GM10847 (cell line): ENCODE measurements around the gene NIP7.

ENCODE experiments used
- POLR2A ChIP-seq: IDR thresholded peaks from 2 replicates; pipeline ENCODE4 v1.6.1; 2011; ENCODE audit not compliant: insufficient read length; ENCODE audit errors: extremely low read depth

Gene NIP7

GRCh38 chr16:69327585-69328310 is 11.8 kb upstream of the NIP7 start:
- TF ChIP-seq POLR2A, result no peak

- TF ChIP-seq POLR2A, result no peak
These were observed 10.7 kb upstream of the NIP7 start for GRCh38 chr16:69328854-69329316.

- TF ChIP-seq POLR2A, result no peak
These were observed 9.9 kb upstream of the NIP7 start for GRCh38 chr16:69329369-69330285.

- peak; percentile 84 for TF ChIP-seq POLR2A
These were observed 9.1 kb upstream of the NIP7 start, which contains the start of gene PDF for GRCh38 chr16:69330286-69331109. PDF (minus strand) TSS chr16:69330588; CDS start chr16:69330570, 18 bp downstream.

- no peak for TF ChIP-seq POLR2A
These were observed 4.9 kb upstream of the NIP7 start for GRCh38 chr16:69334696-69335095.

- TF ChIP-seq POLR2A, result no peak
These were observed 849 bp upstream of the NIP7 start for GRCh38 chr16:69338557-69339288.

- no peak for TF ChIP-seq POLR2A
These were observed 598 bp downstream of the NIP7 start for GRCh38 chr16:69340095-69340644.

- TF ChIP-seq POLR2A, result no peak
These were observed 4.6 kb downstream of the NIP7 start for GRCh38 chr16:69344171-69344570.

GRCh38 chr16:69345923-69346322 is 6.4 kb downstream of the NIP7 start:
- no peak for TF ChIP-seq POLR2A

- no peak for TF ChIP-seq POLR2A
These were observed 7.1 kb downstream of the NIP7 start for GRCh38 chr16:69346683-69347082.

GRCh38 chr16:69348222-69348621 is 8.7 kb downstream of the NIP7 start:
- TF ChIP-seq POLR2A, result no peak

- no peak for TF ChIP-seq POLR2A
These were observed 10.0 kb downstream of the NIP7 start for GRCh38 chr16:69349536-69349935.

GRCh38 chr16:69350536-69351133 is 11.1 kb downstream of the NIP7 start:
- TF ChIP-seq POLR2A, result no peak
